Stimulated activated CD8-positive, alpha-beta memory T cell treated with anti-CD3 and anti-CD28 coated beads, Interleukin-7, amount 100 ng/mL, for 1 hour (primary cell): ENCODE measurements around the gene HMGCR.
"Not testable (repeated sequence)": the region's sequence is repeated elsewhere in the genome, so short reads cannot be mapped to it uniquely, and the experiment has no call there.

Experiments
- DNase-seq, 2 donors: peaks; one replicate each; pipeline ENCODE4 v3.0.0-alpha.2; 2020; ENCODE audit warnings: low read depth in 2 of 2

HMGCR gene

DNA sequence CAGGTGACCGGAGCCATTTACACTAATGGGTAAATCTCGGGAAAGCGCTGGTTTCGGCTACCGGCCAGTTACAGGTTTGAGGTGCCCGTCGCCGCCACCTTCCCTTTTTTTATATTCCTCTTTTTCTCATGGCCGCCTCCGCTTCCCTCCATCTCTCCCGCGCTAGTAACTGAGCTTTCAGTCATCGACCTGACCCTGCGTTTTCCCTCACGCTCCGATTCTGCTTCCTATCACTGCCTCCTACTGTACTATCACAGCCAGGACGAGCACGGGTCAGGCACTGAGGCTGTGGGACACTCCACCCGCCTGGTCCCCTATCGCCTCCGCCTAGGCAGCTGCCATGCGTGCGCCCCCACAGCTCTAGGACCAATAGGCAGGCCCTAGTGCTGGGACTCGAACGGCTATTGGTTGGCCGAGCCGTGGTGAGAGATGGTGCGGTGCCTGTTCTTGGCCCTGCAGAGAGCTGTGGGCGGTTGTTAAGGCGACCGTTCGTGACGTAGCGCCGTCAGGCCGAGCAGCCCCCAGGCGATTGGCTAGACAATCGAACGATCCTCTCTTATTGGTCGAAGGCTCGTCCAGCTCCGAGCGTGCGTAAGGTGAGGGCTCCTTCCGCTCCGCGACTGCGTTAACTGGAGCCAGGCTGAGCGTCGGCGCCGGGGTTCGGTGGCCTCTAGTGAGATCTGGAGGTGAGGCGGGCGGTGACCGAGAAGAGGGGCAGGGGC lies at the start of gene HMGCR:
Gene HMGCR, plus strand, starts transcription at position 606 of the 722 bp plus-strand sequence. CDS start 5,386 bp downstream, outside the sequence.
- peak; percentile 93 to 95 for DNase-seq

DNA sequence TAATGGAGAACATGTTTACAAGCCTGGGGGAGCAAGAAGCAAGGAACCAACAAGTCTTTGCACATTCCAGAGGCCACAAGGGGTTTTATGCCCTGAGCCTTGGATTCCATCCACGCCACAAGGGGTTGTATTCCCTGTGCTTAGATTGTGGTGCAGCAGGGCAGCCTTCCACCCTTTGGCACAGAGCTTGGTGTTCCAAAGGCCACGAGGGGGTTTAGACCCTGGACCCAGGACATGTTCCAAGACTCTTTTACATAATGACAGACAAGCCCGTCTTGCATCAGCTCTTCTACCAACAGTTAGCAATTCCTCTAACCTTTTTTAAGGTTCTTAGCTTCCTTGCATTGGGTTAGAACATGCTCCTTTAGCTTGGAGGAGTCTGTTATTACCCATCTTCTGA lies 45.2 kb upstream of the HMGCR start:
- DNase-seq, result not testable (repeated sequence)

DNA sequence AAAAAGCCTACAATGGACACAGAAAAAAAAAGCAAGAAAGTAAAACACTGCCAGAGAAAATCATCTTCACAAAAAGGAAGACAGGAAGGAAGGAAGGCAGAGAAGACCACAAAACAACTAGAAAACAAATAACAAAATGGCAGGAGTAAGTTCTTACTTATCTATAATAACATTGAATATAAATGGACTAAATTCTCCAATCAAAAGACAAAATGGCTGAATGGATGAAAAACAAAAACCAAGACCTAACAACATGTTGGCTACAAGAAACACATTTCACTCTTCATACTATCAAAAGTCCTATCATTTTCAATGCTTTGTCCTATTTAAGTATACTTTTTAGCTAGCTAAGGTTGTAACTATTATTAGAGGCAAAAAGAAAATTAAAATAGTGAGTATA lies 36.9 kb upstream of the HMGCR start:
- DNase-seq, result no peak

DNA sequence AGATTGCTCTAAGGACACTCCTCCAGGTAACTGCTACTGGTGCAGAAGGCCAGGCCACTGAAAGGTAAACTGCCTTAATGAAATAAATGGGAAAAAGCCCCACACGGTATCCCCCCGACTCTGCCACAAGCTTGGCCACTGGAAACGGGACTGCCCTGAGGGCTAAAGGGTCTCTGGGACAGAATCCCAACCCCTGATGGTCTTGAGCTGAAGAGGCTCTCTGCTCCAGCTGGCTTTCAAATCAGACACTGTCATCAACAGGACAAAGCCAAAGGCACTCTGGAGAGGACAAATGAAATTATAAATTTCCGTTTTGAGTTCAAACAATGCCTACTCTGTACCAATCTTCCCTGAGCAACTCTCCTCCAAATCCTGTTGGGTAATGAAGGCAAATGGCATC lies 33.6 kb upstream of the HMGCR start:
- no peak for DNase-seq

DNA sequence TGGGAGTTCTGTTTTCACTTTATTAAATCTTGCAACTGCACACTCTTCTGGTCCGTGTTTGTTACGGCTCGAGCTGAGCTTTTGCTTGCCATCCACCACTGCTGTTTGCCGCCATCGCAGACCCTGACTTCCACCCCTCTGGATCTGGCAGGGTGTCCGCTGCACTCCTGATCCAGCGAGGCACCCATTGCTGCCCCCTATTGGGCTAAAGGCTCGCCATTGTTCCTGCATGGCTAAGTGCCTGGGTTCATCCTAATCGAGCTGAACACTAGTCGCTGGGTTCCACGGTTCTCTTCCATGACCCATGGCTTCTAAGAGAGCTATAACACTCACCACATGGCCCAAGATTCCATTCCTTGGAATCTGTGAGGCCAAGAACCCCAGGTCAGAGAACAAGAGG lies 32.5 kb upstream of the HMGCR start:
- DNase-seq, result not testable (repeated sequence)

DNA sequence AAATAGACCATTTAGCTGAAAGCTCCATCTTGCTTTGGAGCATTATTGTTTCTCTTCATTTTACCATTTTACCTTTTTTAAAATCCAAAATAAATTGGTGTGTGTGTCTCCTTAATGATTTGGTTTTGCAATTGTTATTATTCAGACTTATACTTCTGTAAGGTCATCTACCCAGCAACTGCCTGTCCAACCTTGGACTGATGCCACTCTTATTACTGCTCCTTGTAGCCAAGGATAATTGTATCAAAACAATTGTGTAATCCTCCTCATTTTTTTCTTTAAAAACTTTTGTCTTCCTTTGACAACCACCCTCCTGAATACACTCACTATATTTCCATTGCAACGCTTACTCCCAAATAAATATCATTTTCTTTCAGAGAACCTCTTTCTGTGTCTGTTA lies 30.3 kb upstream of the HMGCR start:
- no peak for DNase-seq

DNA sequence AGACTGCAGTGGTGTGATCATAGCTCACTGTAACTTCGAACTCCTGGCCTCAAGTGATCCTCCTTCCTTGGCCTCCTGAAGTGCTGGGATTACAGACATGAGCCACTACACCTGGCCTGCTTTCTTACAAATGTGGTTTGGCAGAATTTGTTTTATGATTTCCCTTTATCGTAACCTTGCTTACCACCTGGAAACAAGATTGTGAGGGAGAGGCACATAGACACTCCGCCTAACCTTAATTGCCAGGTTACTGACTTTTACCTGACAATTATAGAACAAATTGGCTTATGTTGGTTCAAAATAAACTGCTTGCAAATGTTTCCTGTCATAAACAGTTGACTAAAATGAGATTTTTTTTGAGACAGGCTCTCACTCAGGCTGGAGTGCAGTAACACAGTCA lies 26.8 kb upstream of the HMGCR start:
- no peak for DNase-seq

DNA sequence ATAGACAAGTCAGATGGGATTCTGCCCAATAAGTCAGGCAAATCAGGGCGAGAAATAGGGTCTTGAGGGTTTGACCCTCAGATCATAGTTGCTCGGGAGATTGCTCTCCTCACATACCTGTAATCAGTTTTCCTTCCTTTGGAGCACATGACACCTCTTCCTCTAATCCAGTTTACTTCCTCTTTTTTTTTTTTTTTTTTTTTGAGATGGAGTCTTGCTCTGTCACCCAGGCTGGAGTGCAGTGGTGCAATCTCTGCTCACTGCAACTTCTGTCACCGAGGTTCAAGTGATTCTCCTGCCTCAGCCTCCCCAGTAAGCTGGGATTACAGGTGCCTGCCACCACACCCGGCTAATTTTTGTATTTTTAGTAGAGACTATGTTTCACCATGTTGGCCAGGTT lies 17.9 kb upstream of the HMGCR start:
- DNase-seq, result not testable (repeated sequence)

DNA sequence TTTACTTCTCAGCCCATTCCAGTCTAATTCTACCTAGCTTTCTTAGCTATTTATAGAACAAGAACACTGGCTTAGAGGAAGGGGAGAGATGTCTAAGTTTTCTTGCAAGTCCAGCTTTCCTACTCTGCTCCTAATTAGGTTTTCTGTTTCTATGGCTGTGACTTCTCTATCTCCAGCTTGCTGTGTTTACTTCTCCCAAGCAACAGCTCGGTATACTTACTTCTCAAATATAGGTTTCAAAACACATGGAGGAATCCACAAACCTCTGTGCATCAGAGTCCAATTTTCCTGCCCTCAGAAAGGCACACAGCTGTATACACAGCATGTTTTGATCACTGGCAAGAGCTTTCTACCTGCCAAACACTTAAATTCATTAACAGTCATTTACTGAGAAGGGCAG lies 17.4 kb upstream of the HMGCR start:
- no peak for DNase-seq

DNA sequence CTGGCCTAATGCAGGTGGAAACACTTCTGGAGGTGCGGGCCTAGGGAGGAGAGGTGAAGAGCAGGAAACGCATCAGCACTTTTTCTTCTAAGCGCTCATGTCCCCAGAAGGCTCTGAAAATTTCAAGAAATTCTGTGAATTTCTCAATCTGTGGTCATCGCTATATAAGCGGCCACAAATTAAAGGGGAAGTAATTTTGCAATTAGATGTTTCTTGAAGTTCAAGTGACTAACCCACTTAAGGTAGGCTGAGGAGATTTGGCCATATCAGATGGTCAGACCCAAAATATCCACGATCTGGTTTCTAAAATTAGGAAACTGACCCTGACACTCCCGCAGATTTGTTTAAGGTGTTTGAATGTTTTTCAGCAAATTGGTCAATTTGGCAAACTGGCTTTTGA lies 16.6 kb upstream of the HMGCR start:
- DNase-seq, result no peak

DNA sequence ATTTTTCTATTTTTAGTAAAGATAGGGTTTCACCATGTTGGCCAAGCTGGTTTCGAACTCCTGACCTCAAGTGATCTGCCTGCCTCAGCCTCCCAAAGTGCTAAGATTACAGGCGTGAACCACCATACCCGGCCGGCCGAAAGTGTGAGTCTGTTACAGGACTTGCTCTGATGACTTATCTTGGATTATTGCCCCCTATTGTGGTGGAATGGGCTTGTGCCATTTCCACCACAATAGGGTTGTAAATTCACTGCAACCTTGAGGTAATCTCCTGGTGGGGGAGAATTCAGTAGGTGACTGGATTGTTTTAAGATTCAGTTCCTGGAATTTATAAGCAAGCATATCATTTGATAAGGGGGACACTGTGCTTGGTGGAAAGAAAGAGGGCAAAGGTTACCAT lies 15.0 kb upstream of the HMGCR start:
- no peak for DNase-seq

DNA sequence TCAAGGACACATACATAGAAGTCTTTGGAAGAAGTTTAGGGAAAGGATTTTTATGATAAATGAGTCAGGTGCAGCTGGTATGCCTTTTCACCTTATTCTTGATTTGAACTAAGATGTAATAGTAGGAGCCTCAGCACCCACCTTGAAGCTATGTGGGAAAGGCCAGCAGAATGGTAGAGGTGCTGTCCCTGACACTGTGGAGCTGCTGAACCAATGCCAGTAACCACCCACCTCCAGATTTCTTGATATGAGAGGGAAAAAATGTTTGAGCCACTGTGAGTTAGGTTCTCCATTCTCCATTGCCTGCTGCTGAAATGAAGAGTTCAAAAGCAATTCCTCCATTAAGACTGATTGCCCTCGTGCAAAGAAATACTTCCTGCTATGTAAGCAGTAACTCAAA lies 12.2 kb upstream of the HMGCR start:
- no peak for DNase-seq

DNA sequence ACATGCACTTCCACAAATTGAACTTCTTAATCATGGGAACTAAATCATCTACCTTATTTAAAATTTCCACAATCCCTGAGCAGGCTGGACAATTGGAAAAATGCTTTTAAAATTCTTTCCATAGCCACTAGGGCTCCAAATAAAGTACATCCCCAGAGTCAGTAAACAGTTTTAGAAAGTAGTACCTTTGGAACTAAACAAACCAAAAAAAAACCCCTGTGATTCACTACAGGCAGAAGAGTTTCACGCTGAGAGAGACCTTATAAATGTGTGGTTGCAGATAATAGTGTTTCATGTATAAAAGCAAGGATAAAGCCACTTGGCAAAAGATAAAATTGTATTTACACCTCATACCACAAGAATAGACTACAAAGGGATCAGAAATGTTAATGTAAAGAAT lies 11.8 kb upstream of the HMGCR start:
- DNase-seq, result no peak

DNA sequence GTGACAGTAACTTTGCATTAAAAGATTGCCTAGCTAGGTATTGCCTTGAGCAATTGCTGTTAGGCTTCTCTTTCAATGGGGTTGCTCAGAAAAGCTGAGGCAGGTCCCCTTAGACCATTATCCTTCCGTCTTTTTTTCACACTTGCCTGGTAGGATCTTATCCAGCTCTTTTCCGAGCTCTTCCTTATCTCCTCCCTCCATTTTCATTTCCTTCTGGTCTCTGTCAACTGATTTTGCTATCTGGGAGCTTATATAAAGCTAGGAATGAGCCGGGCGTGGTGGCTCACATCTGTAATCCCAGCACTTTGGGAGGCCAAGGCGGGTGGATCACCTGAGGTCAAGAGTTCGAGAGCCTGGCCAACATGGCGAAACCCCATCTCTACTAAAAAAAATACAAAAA lies 6.6 kb upstream of the HMGCR start:
- DNase-seq, result no peak

DNA sequence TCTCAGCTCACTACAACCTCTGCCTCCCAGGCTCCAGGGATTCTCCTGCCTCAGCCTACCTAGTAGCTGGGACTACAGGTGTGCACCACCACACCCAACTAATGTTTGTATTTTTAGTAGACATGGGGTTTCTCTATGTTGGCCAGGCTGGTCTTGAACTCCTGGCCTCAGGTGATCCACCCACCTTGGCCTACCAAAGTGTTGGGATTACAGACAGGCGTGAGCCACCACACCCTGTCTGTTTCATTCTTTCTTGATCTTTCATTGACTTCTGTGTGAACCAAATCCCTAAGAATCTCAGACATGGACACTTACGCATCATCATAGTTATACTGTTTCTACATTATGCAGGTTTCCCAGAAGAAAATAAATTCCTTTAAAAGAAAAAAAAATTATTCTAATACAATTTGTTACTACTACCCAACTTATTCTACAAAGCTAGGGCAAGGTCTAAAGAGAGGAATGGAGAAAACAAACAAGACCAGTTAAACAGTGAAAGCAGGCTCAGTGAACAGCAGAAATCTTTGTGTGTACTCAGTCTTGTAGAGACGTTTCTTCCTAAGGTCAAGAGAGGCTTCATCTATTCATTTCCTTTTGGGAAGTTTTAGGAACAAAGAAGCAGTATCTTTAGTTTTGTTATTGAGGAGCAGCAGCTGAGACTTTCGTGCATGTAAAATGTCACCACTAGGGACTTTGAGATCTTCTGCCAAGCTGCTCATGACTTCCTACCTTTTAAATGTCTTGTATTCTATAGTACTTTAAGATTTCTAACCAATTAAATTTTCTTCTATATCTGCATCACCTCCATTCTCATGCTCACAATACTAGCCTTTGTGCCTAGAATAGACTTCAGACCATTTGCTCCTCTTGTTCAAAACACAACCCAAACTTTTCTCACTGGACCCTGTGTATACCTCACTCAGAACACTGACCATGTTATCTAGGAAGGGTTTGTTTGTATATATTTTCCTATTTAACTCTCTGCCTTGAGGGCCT lies 5.6 kb upstream of the HMGCR start:
- no peak for DNase-seq

DNA sequence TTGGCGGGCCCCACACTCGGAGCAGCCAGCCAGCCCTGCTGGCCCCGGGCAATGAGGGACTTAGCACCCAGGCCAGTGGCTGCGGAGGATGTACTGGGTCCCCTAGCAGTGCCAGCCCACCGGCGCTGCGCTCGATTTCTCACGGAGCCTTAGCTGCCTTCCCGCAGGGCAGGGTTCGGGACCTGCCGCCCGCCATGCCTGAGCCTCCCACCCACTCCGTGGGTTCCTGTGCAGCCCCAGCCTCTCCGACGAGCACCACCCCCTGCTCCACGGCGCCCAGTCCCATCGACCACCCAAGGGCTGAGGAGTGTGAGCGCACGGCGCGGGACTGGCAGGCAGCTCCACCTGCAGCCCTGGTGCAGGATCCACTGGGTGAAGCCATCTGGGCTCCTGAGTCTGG lies 3.3 kb upstream of the HMGCR start:
- DNase-seq, result not testable (repeated sequence)

DNA sequence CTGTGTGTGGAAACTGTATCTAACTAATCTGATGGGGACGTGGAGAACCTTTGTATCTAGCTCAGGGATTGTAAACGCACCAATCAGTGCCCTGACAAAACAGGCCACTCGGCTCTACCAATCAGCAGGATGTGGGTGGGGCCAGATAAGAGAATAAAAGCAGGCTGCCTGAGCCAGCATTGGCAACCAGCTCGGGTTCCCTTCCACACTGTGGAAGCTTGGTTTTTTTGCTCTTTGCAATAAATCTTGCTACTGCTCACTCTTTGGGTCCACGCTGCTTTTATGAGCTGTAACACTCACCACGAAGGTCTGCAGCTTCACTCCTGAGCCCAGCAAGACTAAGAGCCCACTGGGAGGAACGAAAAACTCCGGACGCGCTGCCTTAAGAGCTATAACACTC lies 2.6 kb upstream of the HMGCR start:
- not testable (repeated sequence) for DNase-seq

DNA sequence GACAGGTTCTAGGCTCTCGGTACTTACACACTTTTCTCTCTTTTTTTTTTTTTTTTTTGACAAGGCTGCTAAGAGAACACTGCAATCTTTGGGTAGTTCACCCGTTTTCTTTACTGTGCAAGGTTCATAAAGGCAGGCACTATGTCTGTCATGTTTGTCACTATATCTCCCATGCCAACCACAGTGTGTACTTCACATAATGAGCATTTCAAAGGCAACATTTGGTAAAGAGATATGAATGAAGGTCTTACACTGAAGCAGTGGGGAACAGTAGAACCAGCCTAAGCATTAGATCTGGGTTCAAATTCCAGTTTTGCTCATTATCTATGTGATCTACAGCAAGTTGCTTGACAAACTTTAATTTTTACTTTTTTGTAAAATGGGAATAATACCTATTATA lies 1.5 kb upstream of the HMGCR start:
- DNase-seq, result no peak

DNA sequence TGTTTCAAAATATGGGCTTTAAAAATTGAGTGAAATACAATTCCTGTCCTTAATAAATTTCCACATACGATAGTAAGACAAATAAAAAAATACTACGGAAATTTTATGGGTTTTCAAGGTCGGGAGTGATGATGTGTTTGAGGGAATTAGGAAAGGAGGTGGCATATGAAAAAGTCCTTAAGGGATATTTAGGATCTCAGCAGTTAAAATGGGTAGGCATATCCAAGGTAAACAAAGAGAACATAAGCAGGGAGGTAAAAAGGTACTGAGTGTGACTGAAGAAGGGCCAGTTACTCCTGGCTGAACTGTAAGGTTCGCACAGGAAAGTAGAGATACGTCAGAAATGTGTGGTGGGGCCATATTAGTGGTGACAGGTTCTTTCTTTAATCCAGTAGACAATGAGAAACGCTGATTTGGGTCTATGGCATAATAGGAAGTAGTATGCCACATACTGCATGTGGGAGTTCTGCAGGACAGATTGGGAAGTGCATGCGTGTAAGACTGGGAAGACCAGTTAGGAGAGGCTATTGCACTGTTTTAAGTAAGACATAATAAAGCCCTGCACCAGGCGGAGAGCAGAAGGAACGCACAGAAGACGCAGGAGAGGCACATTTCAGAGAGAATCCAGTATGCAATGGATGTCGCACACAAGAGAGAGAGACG lies 937 bp upstream of the HMGCR start:
- DNase-seq, result no peak

DNA sequence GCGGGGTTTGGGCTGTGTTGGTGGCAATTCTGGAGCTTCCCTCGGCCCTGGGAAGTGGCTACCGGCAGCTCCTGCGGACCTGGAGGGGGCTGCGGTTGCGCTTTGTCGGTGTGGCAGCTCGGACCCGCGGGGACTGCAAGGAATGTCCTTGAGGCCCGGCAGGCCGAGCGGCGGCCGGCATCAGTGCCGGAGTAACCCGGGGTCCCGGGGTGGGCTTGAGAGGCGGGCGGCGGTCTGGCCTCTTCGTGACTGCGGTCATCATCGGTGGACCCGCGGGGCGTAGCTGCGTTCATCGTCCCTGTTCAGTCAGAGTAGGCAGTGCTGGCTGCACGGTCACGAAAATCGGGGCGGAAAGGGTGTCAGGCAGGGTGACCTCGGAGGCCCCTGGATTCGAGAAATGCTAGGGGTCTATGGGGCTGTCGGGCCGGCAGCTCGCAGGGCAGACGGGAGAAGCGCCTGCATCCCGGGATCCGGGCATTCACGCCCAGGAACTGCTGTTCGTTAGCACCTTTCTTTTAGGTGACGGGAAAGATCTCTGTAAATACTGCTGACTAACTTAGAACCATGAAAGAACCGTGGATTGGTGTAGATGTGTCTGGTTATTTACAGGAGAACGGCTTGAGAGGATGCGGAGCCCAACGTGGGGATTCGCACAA lies 474 bp downstream of the HMGCR start:
- DNase-seq, result no peak

DNA sequence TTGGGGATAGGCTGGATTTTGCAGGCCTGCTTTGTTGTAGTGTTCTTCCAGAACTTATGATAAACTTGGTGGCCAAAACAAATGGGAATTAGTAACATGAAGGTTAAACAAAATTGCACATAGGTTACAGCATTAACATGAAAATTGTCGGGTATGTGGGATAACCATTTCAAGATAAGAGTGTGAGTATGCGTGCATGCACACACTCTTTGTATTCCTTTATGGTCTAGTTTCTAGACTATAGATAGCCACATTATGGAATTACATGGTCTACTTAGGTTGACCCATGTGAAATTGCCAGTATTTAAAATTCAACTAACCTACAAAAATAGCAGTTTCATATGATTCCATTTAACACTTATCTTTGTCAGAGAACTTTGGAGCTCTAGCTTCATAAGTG lies 1.4 kb downstream of the HMGCR start:
- no peak for DNase-seq
